Measurements from ENCODE around the gene CD6. TPM values are rescaled to one million over a fixed set of nuclear protein-coding genes. Genes with fewer than 3 reads are reported as not detected.
A peak's percentile ranks its signal among the peaks of the same experiment; 100 is the strongest.

CD6 gene
- total and polyA plus RNA-seq, 4 experiments from 2014 or later: 281 to 428 (median 356) TPM

GRCh38 chr11:60987577-60988277 lies 16.2 kb downstream of the CD6 start:
- H3K27me3 Mint-ChIP-seq: no peaks in the 10 kb centered on the region
- H3K4me1 Mint-ChIP-seq: peaks cover 64 to 91% (median 79%) of the 10 kb centered on the region in 4 donors
- H3K27ac Mint-ChIP-seq: peak overlapping the region; percentile 88 to 100 (median 97)
- peak overlapping the region; percentile 52 to 83 (median 75) for H3K4me3 Mint-ChIP-seq
- peak; percentile 52 to 85 (median 59) for DNase-seq
- POLR2A ChIA-PET (ENCODE audit: partially characterized antibody): interaction anchor here (1.1 to 6.6 kb wide), 19 partner anchors 9 to 142 kb away, joined by 3 to 157 read pairs (median 22); partner anchors contain the start of gene CD5
- CTCF ChIA-PET (ENCODE audit: partially characterized antibody): interaction anchor here (1.3 to 2.1 kb wide), 4 partner anchors 9 to 141 kb away, joined by 3 to 9 read pairs (median 4); no protein-coding TSS in a partner anchor
- H3K9me3 ChIP-seq (ENCODE audit: control insufficient read depth in 1 of 2, low read length in 2 of 2): no peaks in the 10 kb centered on the region
- peaks cover 95% of the 10 kb centered on the region for H3K4me1 ChIP-seq (ENCODE audit: insufficient read depth, low read length)
- no peaks in the 10 kb centered on the region for H3K9me3 Mint-ChIP-seq
- H3K36me3 ChIP-seq (ENCODE audit: insufficient read depth, low read length): peaks cover 22% of the 10 kb centered on the region
- peaks cover 32 to 75% of the 10 kb centered on the region in 2 donors for H3K36me3 Mint-ChIP-seq
- no peaks in the 10 kb centered on the region for H3K27me3 ChIP-seq (ENCODE audit: insufficient read depth, low read length)
- peak overlapping the region; percentile 35 to 42 for H3K4me3 ChIP-seq (ENCODE audit: low read length in 2 of 2)
- intact Hi-C loops (cut with micrococcal nuclease): loop anchor here (2.0 to 5.0 kb wide), 3 partner anchors 17 to 125 kb away; no protein-coding TSS in a partner anchor
- peak overlapping the region; percentile 92 for H3K27ac ChIP-seq (ENCODE audit: low read depth, low read length)

- Mint-ChIP-seq H3K27ac (peak overlapping the region; percentile 88 to 100 (median 97)), H3K4me1 (peaks cover 66 to 91% (median 80%) of the 10 kb centered on the region in 4 donors), H3K36me3 (peaks cover 36 to 75% of the 10 kb centered on the region in 2 donors), H3K27me3 (no peaks in the 10 kb centered on the region), H3K4me3 (peak overlapping the region; percentile 58 to 82 (median 72)), H3K9me3 (no peaks in the 10 kb centered on the region)
- CTCF ChIA-PET (ENCODE audit: partially characterized antibody): interaction anchor here (1.3 to 2.1 kb wide), 2 partner anchors 10 to 54 kb away, joined by 3 to 9 read pairs; no protein-coding TSS in a partner anchor
- DNase-seq: no peak
- Histone ChIP-seq H3K27me3 (ENCODE audit: insufficient read depth, low read length) (no peaks in the 10 kb centered on the region), H3K27ac (ENCODE audit: low read depth, low read length) (peak overlapping the region; percentile 92), H3K36me3 (ENCODE audit: insufficient read depth, low read length) (peaks cover 27% of the 10 kb centered on the region), H3K9me3 (ENCODE audit: control insufficient read depth in 1 of 2, low read length in 2 of 2) (no peaks in the 10 kb centered on the region), H3K4me1 (ENCODE audit: insufficient read depth, low read length) (peaks cover 95% of the 10 kb centered on the region), H3K4me3 (ENCODE audit: low read length in 2 of 2) (peak overlapping the region in 1 of 2 donors; percentile 15)
- intact Hi-C loops (cut with micrococcal nuclease): loop anchor here (5.0 kb wide), 1 partner anchor 124 kb away; no protein-coding TSS in a partner anchor
- POLR2A ChIA-PET (ENCODE audit: partially characterized antibody): interaction anchor here (1.6 to 6.6 kb wide), 12 partner anchors 8 to 124 kb away, joined by 5 to 157 read pairs (median 48); partner anchors contain the start of gene CD5
These were observed 17.2 kb downstream of the CD6 start for GRCh38 chr11:60988658-60989057.

GRCh38 chr11:60989093-60989650 lies 17.7 kb downstream of the CD6 start:
- ChIA-PET POLR2A (ENCODE audit: partially characterized antibody) (interaction anchor here (1.6 to 6.6 kb wide), 12 partner anchors 7 to 123 kb away, joined by 5 to 157 read pairs (median 48); partner anchors contain the start of gene CD5), CTCF (ENCODE audit: partially characterized antibody) (interaction anchor here (1.3 kb wide), 1 partner anchor 53 kb away, joined by 3 read pairs; no protein-coding TSS in a partner anchor)
- Histone ChIP-seq H3K9me3 (ENCODE audit: control insufficient read depth in 1 of 2, low read length in 2 of 2) (no peaks in the 10 kb centered on the region), H3K27ac (ENCODE audit: low read depth, low read length) (peak overlapping the region; percentile 92), H3K4me1 (ENCODE audit: insufficient read depth, low read length) (peaks cover 95% of the 10 kb centered on the region), H3K27me3 (ENCODE audit: insufficient read depth, low read length) (no peaks in the 10 kb centered on the region), H3K4me3 (ENCODE audit: low read length in 2 of 2) (no peak overlapping the region), H3K36me3 (ENCODE audit: insufficient read depth, low read length) (peaks cover 27% of the 10 kb centered on the region)
- no peaks in the 10 kb centered on the region for H3K27me3 Mint-ChIP-seq
- peaks cover 64 to 91% (median 79%) of the 10 kb centered on the region in 4 donors for H3K4me1 Mint-ChIP-seq
- H3K9me3 Mint-ChIP-seq: no peaks in the 10 kb centered on the region
- intact Hi-C loops (cut with micrococcal nuclease): loop anchor here (5.0 kb wide), 1 partner anchor 123 kb away; no protein-coding TSS in a partner anchor
- peak in 1 of 5 donors; percentile 28 for DNase-seq
- H3K36me3 Mint-ChIP-seq: peaks cover 35 to 74% of the 10 kb centered on the region in 2 donors
- peak overlapping the region; percentile 58 to 82 (median 72) for H3K4me3 Mint-ChIP-seq
- H3K27ac Mint-ChIP-seq: peak overlapping the region; percentile 88 to 100 (median 97)

- no peaks in the 10 kb centered on the region for H3K9me3 ChIP-seq (ENCODE audit: control insufficient read depth in 1 of 2, low read length in 2 of 2)
- Mint-ChIP-seq H3K4me1 (peaks cover 61 to 92% (median 78%) of the 10 kb centered on the region in 4 donors), H3K4me3 (peak overlapping the region in 7 of 8 donors; percentile 4 to 75 (median 65)), H3K27me3 (no peaks in the 10 kb centered on the region), H3K36me3 (peaks cover 51 to 79% of the 10 kb centered on the region in 2 donors), H3K27ac (peak overlapping the region; percentile 32 to 90 (median 88)), H3K9me3 (no peaks in the 10 kb centered on the region)
- POLR2A ChIA-PET (ENCODE audit: partially characterized antibody): interaction anchor here (1.1 to 7.3 kb wide), 10 partner anchors 13 to 123 kb away, joined by 3 to 35 read pairs (median 5); partner anchors contain the start of gene CD5
- no peaks in the 10 kb centered on the region for H3K27me3 ChIP-seq (ENCODE audit: insufficient read depth, low read length)
- H3K4me3 ChIP-seq (ENCODE audit: low read length in 2 of 2): peak overlapping the region in 1 of 2 donors; percentile 14
- H3K4me1 ChIP-seq (ENCODE audit: insufficient read depth, low read length): peaks cover 98% of the 10 kb centered on the region
- CTCF ChIA-PET (ENCODE audit: partially characterized antibody): interaction anchor here (0.7 to 1.2 kb wide), 3 partner anchors 9 to 51 kb away, joined by 3 to 4 read pairs (median 3); no protein-coding TSS in a partner anchor
- intact Hi-C loops (cut with micrococcal nuclease): no loop called here
- peaks cover 49% of the 10 kb centered on the region for H3K36me3 ChIP-seq (ENCODE audit: insufficient read depth, low read length)
- peak overlapping the region; percentile 57 for H3K27ac ChIP-seq (ENCODE audit: low read depth, low read length)
- DNase-seq: peak in 2 of 5 donors; percentile 46 to 80
These were observed 20.0 kb downstream of the CD6 start for GRCh38 chr11:60991457-60991856.

GRCh38 chr11:60992842-60993409 lies 21.4 kb downstream of the CD6 start:
- Histone ChIP-seq H3K27me3 (ENCODE audit: insufficient read depth, low read length) (no peaks in the 10 kb centered on the region), H3K4me1 (ENCODE audit: insufficient read depth, low read length) (peaks cover 92% of the 10 kb centered on the region), H3K36me3 (ENCODE audit: insufficient read depth, low read length) (peaks cover 54% of the 10 kb centered on the region), H3K9me3 (ENCODE audit: control insufficient read depth in 1 of 2, low read length in 2 of 2) (no peaks in the 10 kb centered on the region), H3K4me3 (ENCODE audit: low read length in 2 of 2) (no peak overlapping the region), H3K27ac (ENCODE audit: low read depth, low read length) (peak overlapping the region; percentile 51)
- peak in 1 of 5 donors; percentile 7 for DNase-seq
- intact Hi-C loops (cut with micrococcal nuclease): no loop called here
- Mint-ChIP-seq H3K9me3 (no peaks in the 10 kb centered on the region), H3K27me3 (no peaks in the 10 kb centered on the region), H3K4me3 (peak overlapping the region; percentile 34 to 81 (median 78)), H3K36me3 (peaks cover 55 to 73% of the 10 kb centered on the region in 2 donors), H3K4me1 (peaks cover 53 to 86% (median 72%) of the 10 kb centered on the region in 4 donors), H3K27ac (peak overlapping the region; percentile 84 to 96 (median 94))
- ChIA-PET CTCF (ENCODE audit: partially characterized antibody) (interaction anchor here (0.9 to 3.0 kb wide), 4 partner anchors 10 to 50 kb away, joined by 3 to 8 read pairs (median 3); no protein-coding TSS in a partner anchor), POLR2A (ENCODE audit: partially characterized antibody) (interaction anchor here (0.9 to 8.5 kb wide), 14 partner anchors 6 to 120 kb away, joined by 3 to 75 read pairs (median 10); partner anchors contain the start of gene TMEM109)

GRCh38 chr11:60993615-60994014 lies 22.1 kb downstream of the CD6 start:
- peaks cover 92% of the 10 kb centered on the region for H3K4me1 ChIP-seq (ENCODE audit: insufficient read depth, low read length)

More at GRCh38 chr11:60993615-60994014, 22.1 kb downstream of the CD6 start:
- CTCF ChIA-PET (ENCODE audit: partially characterized antibody): interaction anchor here (0.6 to 3.0 kb wide), 5 partner anchors 11 to 193 kb away, joined by 3 to 8 read pairs (median 3); no protein-coding TSS in a partner anchor
- no peaks in the 10 kb centered on the region for H3K9me3 ChIP-seq (ENCODE audit: control insufficient read depth in 1 of 2, low read length in 2 of 2)
- intact Hi-C loops (cut with micrococcal nuclease): no loop called here
- POLR2A ChIA-PET (ENCODE audit: partially characterized antibody): interaction anchor here (1.1 to 8.5 kb wide), 14 partner anchors 6 to 120 kb away, joined by 3 to 75 read pairs (median 10); partner anchors contain the start of gene TMEM109
- Mint-ChIP-seq H3K9me3 (no peaks in the 10 kb centered on the region), H3K27ac (peak overlapping the region; percentile 84 to 96 (median 94)), H3K4me3 (peak overlapping the region; percentile 61 to 81 (median 78)), H3K27me3 (no peaks in the 10 kb centered on the region), H3K4me1 (peaks cover 54 to 86% (median 72%) of the 10 kb centered on the region in 4 donors), H3K36me3 (peaks cover 53 to 74% of the 10 kb centered on the region in 2 donors)
- no peaks in the 10 kb centered on the region for H3K27me3 ChIP-seq (ENCODE audit: insufficient read depth, low read length)
- DNase-seq: peak in 1 of 5 donors; percentile 52
- peaks cover 54% of the 10 kb centered on the region for H3K36me3 ChIP-seq (ENCODE audit: insufficient read depth, low read length)
- H3K4me3 ChIP-seq (ENCODE audit: low read length in 2 of 2): no peak overlapping the region
- peak overlapping the region; percentile 51 for H3K27ac ChIP-seq (ENCODE audit: low read depth, low read length)

All from CD4-positive, alpha-beta memory T cell (primary cell).